SJCRH30 (cell line): ENCODE measurements around the gene NDUFAF2. TPM values are rescaled to one million over a fixed set of nuclear protein-coding genes. Genes with fewer than 3 reads are reported as not detected.
A peak's percentile ranks its signal among the peaks of the same experiment; 100 is the strongest.
"Not testable (repeated sequence)": the region's sequence is repeated elsewhere in the genome, so short reads cannot be mapped to it uniquely, and the experiment has no call there.

ENCODE experiments used
- DNase-seq, 2 experiments: peaks; one replicate each; pipeline ENCODE4 v3.0.0-alpha.2; 2015 to 2020
- H3K27ac ChIP-seq: fragments of 250-450 bp; sonication (Bioruptor Pico); 2 replicates; pipeline ENCODE4 v1.5.1; 2020; ENCODE audit warnings: mild to moderate bottlenecking, moderate library complexity
- H3K27me3 ChIP-seq: fragments of 250-450 bp; sonication (Bioruptor Pico); 2 replicates; pipeline ENCODE4 v1.5.1; 2020; ENCODE audit warnings: mild to moderate bottlenecking, moderate library complexity
- H3K36me3 ChIP-seq: fragments of 250-450 bp; sonication (Bioruptor Pico); 2 replicates; pipeline ENCODE4 v1.5.1; 2020; ENCODE audit warnings: mild to moderate bottlenecking, moderate library complexity
- H3K4me1 ChIP-seq: fragments of 250-450 bp; sonication (Bioruptor Pico); 2 replicates; pipeline ENCODE4 v1.5.1; 2020; ENCODE audit warnings: mild to moderate bottlenecking, moderate library complexity
- H3K4me3 ChIP-seq: fragments of 250-450 bp; sonication (Bioruptor Pico); 2 replicates; pipeline ENCODE4 v1.5.1; 2020; ENCODE audit warnings: mild to moderate bottlenecking, moderate library complexity
- H3K9me3 ChIP-seq: fragments of 250-450 bp; sonication (Bioruptor Pico); replicated peaks from 2 replicates; pipeline ENCODE4 v1.5.1; 2020; ENCODE audit warnings: mild to moderate bottlenecking, moderate library complexity
- total RNA-seq: library from RNA; depleted of rRNA; stranded (reverse); fragments of >200 nt; shearing (Covaris generic); gene quantifications from 2 replicates; pipeline ENCODE4 v1.2.3, GENCODE V29; 2014; rRNA removed

Gene NDUFAF2
- total RNA-seq, 1 experiment from 2014 or later: 59.8 TPM

GRCh38 chr5:61177716-61178115 lies 232.7 kb downstream of the NDUFAF2 start:
- Histone ChIP-seq H3K27me3 (no peaks in the 10 kb centered on the region), H3K9me3 (no peaks in the 10 kb centered on the region; the same call in 1 of the 2 replicates), H3K4me1 (no peaks in the 10 kb centered on the region), H3K36me3 (no peaks in the 10 kb centered on the region), H3K27ac (no peak overlapping the region), H3K4me3 (no peak overlapping the region)
- DNase-seq: no peak

GRCh38 chr5:61178702-61179101 lies 233.7 kb downstream of the NDUFAF2 start:
- H3K9me3 ChIP-seq: no peaks in the 10 kb centered on the region; the same call in 1 of the 2 replicates
- no peak for DNase-seq
- H3K27ac ChIP-seq: no peak overlapping the region
- no peak overlapping the region for H3K4me3 ChIP-seq
- H3K4me1 ChIP-seq: no peaks in the 10 kb centered on the region
- H3K36me3 ChIP-seq: no peaks in the 10 kb centered on the region
- no peaks in the 10 kb centered on the region for H3K27me3 ChIP-seq

GRCh38 chr5:61180886-61181285 lies 235.9 kb downstream of the NDUFAF2 start:
- no peak for DNase-seq
- H3K36me3 ChIP-seq: no peaks in the 10 kb centered on the region
- H3K4me1 ChIP-seq: no peaks in the 10 kb centered on the region
- H3K4me3 ChIP-seq: no peak overlapping the region
- H3K27me3 ChIP-seq: no peaks in the 10 kb centered on the region
- no peak overlapping the region for H3K27ac ChIP-seq
- H3K9me3 ChIP-seq: no peaks in the 10 kb centered on the region; the same call in 1 of the 2 replicates

- H3K9me3 ChIP-seq: no peaks in the 10 kb centered on the region; the same call in 1 of the 2 replicates
- no peak for DNase-seq
- H3K27me3 ChIP-seq: no peaks in the 10 kb centered on the region
- H3K4me1 ChIP-seq: no peaks in the 10 kb centered on the region
- no peaks in the 10 kb centered on the region for H3K36me3 ChIP-seq
- H3K4me3 ChIP-seq: no peak overlapping the region
- no peak overlapping the region for H3K27ac ChIP-seq
Observed at GRCh38 chr5:61182449-61182848, 237.4 kb downstream of the NDUFAF2 start.

GRCh38 chr5:61183538-61183937 lies 238.5 kb downstream of the NDUFAF2 start:
- no peak for DNase-seq
- Histone ChIP-seq H3K27me3 (no peaks in the 10 kb centered on the region), H3K9me3 (no peaks in the 10 kb centered on the region; the same call in 1 of the 2 replicates), H3K36me3 (no peaks in the 10 kb centered on the region), H3K27ac (no peak overlapping the region), H3K4me1 (no peaks in the 10 kb centered on the region), H3K4me3 (no peak overlapping the region)

- Histone ChIP-seq H3K27me3 (no peaks in the 10 kb centered on the region), H3K4me3 (no peak overlapping the region), H3K4me1 (no peaks in the 10 kb centered on the region), H3K36me3 (no peaks in the 10 kb centered on the region), H3K27ac (no peak overlapping the region), H3K9me3 (no peaks in the 10 kb centered on the region; the same call in 1 of the 2 replicates)
- DNase-seq: no peak
Observed at GRCh38 chr5:61184708-61185107, 239.7 kb downstream of the NDUFAF2 start.

- Histone ChIP-seq H3K27ac (no peak overlapping the region), H3K9me3 (no peaks in the 10 kb centered on the region), H3K27me3 (no peaks in the 10 kb centered on the region), H3K36me3 (no peaks in the 10 kb centered on the region), H3K4me1 (no peaks in the 10 kb centered on the region), H3K4me3 (no peak overlapping the region)
- DNase-seq: no peak
Observed at GRCh38 chr5:61186634-61187033, 241.6 kb downstream of the NDUFAF2 start.

- not testable (repeated sequence) for H3K4me3 ChIP-seq, H3K27ac ChIP-seq, DNase-seq, H3K4me1 ChIP-seq, H3K9me3 ChIP-seq, H3K36me3 ChIP-seq, H3K27me3 ChIP-seq
Observed at GRCh38 chr5:61187352-61187751, 242.3 kb downstream of the NDUFAF2 start.

- not testable (repeated sequence) for H3K4me1 ChIP-seq, DNase-seq, H3K27ac ChIP-seq, H3K4me3 ChIP-seq, H3K9me3 ChIP-seq, H3K36me3 ChIP-seq, H3K27me3 ChIP-seq
Observed at GRCh38 chr5:61187826-61188225, 242.8 kb downstream of the NDUFAF2 start.

GRCh38 chr5:61198606-61199005 lies 253.6 kb downstream of the NDUFAF2 start:
- H3K27ac ChIP-seq: no peak overlapping the region
- no peaks in the 10 kb centered on the region for H3K36me3 ChIP-seq
- H3K9me3 ChIP-seq: no peaks in the 10 kb centered on the region
- no peak for DNase-seq
- peaks cover 11% of the 10 kb centered on the region for H3K4me1 ChIP-seq
- H3K4me3 ChIP-seq: no peak overlapping the region
- no peaks in the 10 kb centered on the region for H3K27me3 ChIP-seq

- Histone ChIP-seq H3K27me3 (no peaks in the 10 kb centered on the region), H3K36me3 (no peaks in the 10 kb centered on the region), H3K4me3 (peak overlapping the region; percentile 31), H3K4me1 (peaks cover 11% of the 10 kb centered on the region), H3K9me3 (no peaks in the 10 kb centered on the region), H3K27ac (peak overlapping the region; percentile 44)
- DNase-seq: peak; percentile 86 to 87
Observed at GRCh38 chr5:61200582-61201155, 255.7 kb downstream of the NDUFAF2 start.

- Histone ChIP-seq H3K4me1 (peaks cover 11% of the 10 kb centered on the region), H3K4me3 (no peak overlapping the region), H3K9me3 (no peaks in the 10 kb centered on the region), H3K36me3 (no peaks in the 10 kb centered on the region), H3K27ac (no peak overlapping the region), H3K27me3 (no peaks in the 10 kb centered on the region)
- no peak for DNase-seq
Observed at GRCh38 chr5:61202213-61202612, 257.2 kb downstream of the NDUFAF2 start.

Other genes with a start within 250 kb of the NDUFAF2 start
- gene DEPDC1B, start 245.0 kb upstream of the NDUFAF2 start, total RNA-seq: 31.4 and 33.9 TPM in 2 replicates
- 0.77 and 1.9 TPM in 2 replicates for gene ELOVL7, start 100.9 kb upstream of the NDUFAF2 start, total RNA-seq
- gene ERCC8, start 135 bp upstream of the NDUFAF2 start, total RNA-seq: 24.9 and 29.9 TPM in 2 replicates
- gene SMIM15, start 217.3 kb downstream of the NDUFAF2 start, total RNA-seq: 50.8 and 60.5 TPM in 2 replicates